DOHH2 (cell line): ENCODE results near the gene DNAAF3.

Experiments used
- H3F3A ChIP-seq: fragments of 200-600 bp; sonication (generic), shearing (Covaris generic); 2 replicates; pipeline ENCODE4 v1.6.0; 2016; ENCODE audit warnings: antibody characterized with exemption, mild to moderate bottlenecking; ENCODE audit not compliant: control insufficient read depth, insufficient read depth
- H3K27ac ChIP-seq: fragments of 200-600 bp; sonication (generic); 2 replicates; pipeline ENCODE4 v1.5.1; 2014; ENCODE audit warnings: low read depth, mild to moderate bottlenecking, low read length, moderate library complexity
- H3K27me3 ChIP-seq: fragments of 200-600 bp; sonication (generic); 2 replicates; pipeline ENCODE4 v1.6.1; 2014; ENCODE audit warnings: mild to moderate bottlenecking, low read length, mixed read lengths; ENCODE audit not compliant: control insufficient read depth
- H3K36me3 ChIP-seq: fragments of 200-600 bp; sonication (generic); 2 replicates; pipeline ENCODE4 v1.6.1; 2014; ENCODE audit warnings: mild to moderate bottlenecking, low read length, moderate library complexity, mixed read lengths; ENCODE audit not compliant: control insufficient read depth
- H3K4me1 ChIP-seq: fragments of 200-600 bp; sonication (generic); 2 replicates; pipeline ENCODE4 v1.6.1; 2014; ENCODE audit warnings: mild to moderate bottlenecking, low read length, mixed read lengths; ENCODE audit not compliant: control insufficient read depth
- H3K4me2 ChIP-seq: fragments of 200-600 bp; sonication (generic); 2 replicates; pipeline ENCODE4 v1.6.0; 2014; ENCODE audit warnings: mild to moderate bottlenecking, low read length, moderate library complexity
- H3K4me3 ChIP-seq: fragments of 200-600 bp; sonication (generic); 2 replicates; pipeline ENCODE4 v1.5.1; 2014; ENCODE audit warnings: mild to moderate bottlenecking, low read length, mixed read lengths
- H3K79me2 ChIP-seq: fragments of 200-600 bp; sonication (generic); 2 replicates; pipeline ENCODE4 v1.6.1; 2014; ENCODE audit warnings: mild to moderate bottlenecking, low read length, mixed read lengths; ENCODE audit not compliant: control insufficient read depth
- H3K9me2 ChIP-seq: fragments of 200-600 bp; sonication (generic); replicated peaks from 2 replicates; pipeline ENCODE4 v1.6.1; 2014; ENCODE audit warnings: mild to moderate bottlenecking, low read length, mixed read lengths; ENCODE audit not compliant: control insufficient read depth
- H3K9me3 ChIP-seq: fragments of 200-600 bp; sonication (generic); 2 replicates; pipeline ENCODE4 v1.6.1; 2014; ENCODE audit warnings: antibody characterized with exemption, low read length, mixed read lengths; ENCODE audit not compliant: control insufficient read depth, insufficient read depth
- H4K20me1 ChIP-seq: fragments of 200-600 bp; sonication (generic); 2 replicates; pipeline ENCODE4 v1.6.0; 2014; ENCODE audit warnings: low read depth, mild to moderate bottlenecking, antibody characterized with exemption, low read length, moderate library complexity; ENCODE audit not compliant: control insufficient read depth, insufficient read depth
- EZH2phosphoT487 ChIP-seq: fragments of 200-600 bp; sonication (generic); IDR thresholded peaks from 2 replicates; pipeline ENCODE4 v1.6.1; 2017; ENCODE audit warnings: borderline replicate concordance, mild to moderate bottlenecking, antibody characterized with exemption, low read length, moderate library complexity, mixed read lengths
- TF ChIP-seq, protein P1 (sequence below): fragments of 200-600 bp; sonication (generic); IDR thresholded peaks from one replicate; pipeline ENCODE4 v1.5.1; 2014; ENCODE audit warnings: antibody characterized with exemption, mild to moderate bottlenecking, low read depth, low read length; ENCODE audit not compliant: poor library complexity, severe bottlenecking

Gene DNAAF3

GRCh38 chr19:55145232-55145631 is 21.2 kb downstream of the DNAAF3 start:
- no peaks in the 10 kb centered on the region for H4K20me1 ChIP-seq
- peaks cover 17% of the 10 kb centered on the region for H3K27me3 ChIP-seq
- H3K9me2 ChIP-seq, result no peaks in the 10 kb centered on the region
- H3K9me3 ChIP-seq, result no peaks in the 10 kb centered on the region
- peaks cover 8% of the 10 kb centered on the region for H3K4me1 ChIP-seq
- no peaks in the 10 kb centered on the region for H3K79me2 ChIP-seq
- H3K36me3 ChIP-seq, result no peaks in the 10 kb centered on the region
- TF ChIP-seq EZH2phosphoT487, result no peak
- TF ChIP-seq, protein P1, sequence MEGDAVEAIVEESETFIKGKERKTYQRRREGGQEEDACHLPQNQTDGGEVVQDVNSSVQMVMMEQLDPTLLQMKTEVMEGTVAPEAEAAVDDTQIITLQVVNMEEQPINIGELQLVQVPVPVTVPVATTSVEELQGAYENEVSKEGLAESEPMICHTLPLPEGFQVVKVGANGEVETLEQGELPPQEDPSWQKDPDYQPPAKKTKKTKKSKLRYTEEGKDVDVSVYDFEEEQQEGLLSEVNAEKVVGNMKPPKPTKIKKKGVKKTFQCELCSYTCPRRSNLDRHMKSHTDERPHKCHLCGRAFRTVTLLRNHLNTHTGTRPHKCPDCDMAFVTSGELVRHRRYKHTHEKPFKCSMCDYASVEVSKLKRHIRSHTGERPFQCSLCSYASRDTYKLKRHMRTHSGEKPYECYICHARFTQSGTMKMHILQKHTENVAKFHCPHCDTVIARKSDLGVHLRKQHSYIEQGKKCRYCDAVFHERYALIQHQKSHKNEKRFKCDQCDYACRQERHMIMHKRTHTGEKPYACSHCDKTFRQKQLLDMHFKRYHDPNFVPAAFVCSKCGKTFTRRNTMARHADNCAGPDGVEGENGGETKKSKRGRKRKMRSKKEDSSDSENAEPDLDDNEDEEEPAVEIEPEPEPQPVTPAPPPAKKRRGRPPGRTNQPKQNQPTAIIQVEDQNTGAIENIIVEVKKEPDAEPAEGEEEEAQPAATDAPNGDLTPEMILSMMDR, result no peak
- H3F3A ChIP-seq, result no peaks in the 10 kb centered on the region
- no peak overlapping the region for H3K4me3 ChIP-seq
- H3K27ac ChIP-seq, result no peak overlapping the region
- H3K4me2 ChIP-seq, result peak overlapping the region; percentile 21

- Histone ChIP-seq H3K27ac (no peak overlapping the region), H3K36me3 (no peaks in the 10 kb centered on the region), H3K9me2 (no peaks in the 10 kb centered on the region), H3K4me2 (no peak overlapping the region), H4K20me1 (no peaks in the 10 kb centered on the region), H3K4me3 (no peak overlapping the region), H3K79me2 (no peaks in the 10 kb centered on the region), H3K9me3 (no peaks in the 10 kb centered on the region), H3F3A (no peaks in the 10 kb centered on the region), H3K27me3 (peaks cover 6% of the 10 kb centered on the region; the same call in 1 of the 2 replicates), H3K4me1 (peaks cover 8% of the 10 kb centered on the region)
- TF ChIP-seq, protein P1, result no peak
- no peak for TF ChIP-seq EZH2phosphoT487
Measured at GRCh38 chr19:55141696-55142095, 24.7 kb downstream of the DNAAF3 start.

DNA sequence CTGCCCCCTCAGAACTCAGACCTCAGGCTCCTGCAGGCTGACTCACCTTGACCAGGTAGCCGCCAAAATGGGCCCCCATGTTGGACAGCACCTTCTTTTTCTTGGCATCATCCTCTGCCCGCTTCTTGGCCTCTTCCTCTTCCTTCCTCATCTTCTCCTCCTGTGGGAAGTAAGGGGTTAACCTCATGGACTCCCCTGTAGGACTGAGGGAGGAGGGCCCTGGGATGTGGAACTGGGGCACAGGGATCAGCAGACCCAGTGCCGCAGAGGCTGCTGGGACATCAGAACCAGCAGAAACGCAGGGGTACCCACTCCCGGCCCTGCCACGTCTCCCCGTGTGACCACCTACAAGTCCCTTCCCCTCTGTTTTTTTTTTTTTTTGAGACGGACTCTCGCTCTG is 28.5 kb downstream of the DNAAF3 start:
- H3K9me2 ChIP-seq, result no peaks in the 10 kb centered on the region
- no peaks in the 10 kb centered on the region for H4K20me1 ChIP-seq
- no peak overlapping the region for H3K4me3 ChIP-seq
- H3K9me3 ChIP-seq, result no peaks in the 10 kb centered on the region
- TF ChIP-seq EZH2phosphoT487, result no peak
- TF ChIP-seq, protein P1, result no peak
- peaks cover 3% of the 10 kb centered on the region; the same call in 1 of the 2 replicates for H3K27me3 ChIP-seq
- H3K36me3 ChIP-seq, result no peaks in the 10 kb centered on the region
- H3K27ac ChIP-seq, result no peak overlapping the region
- peaks cover 20% of the 10 kb centered on the region for H3K4me1 ChIP-seq
- H3F3A ChIP-seq, result peaks cover 2% of the 10 kb centered on the region; the same call in 1 of the 2 replicates
- H3K79me2 ChIP-seq, result no peaks in the 10 kb centered on the region
- no peak overlapping the region for H3K4me2 ChIP-seq
